Mesothelial cell of epicardium (in vitro differentiated cells): ENCODE measurements around the gene PFDN1. TPM values are rescaled to one million over a fixed set of nuclear protein-coding genes. Genes with fewer than 3 reads are reported as not detected.

Experiments
- DNase-seq, 2 experiments: peaks; one replicate each; pipeline ENCODE4 v3.0.0; 2021; ENCODE audit warnings: low spot score in 2 of 2; ENCODE audit not compliant: unreplicated experiment in 2 of 2
- H3K27ac Mint-ChIP-seq: 2 replicates; pipeline ENCODE4 v1.8.0; 2021; ENCODE audit warnings: mixed read lengths
- H3K27me3 Mint-ChIP-seq: 2 replicates; pipeline ENCODE4 v1.8.0; 2021; ENCODE audit warnings: low read depth, mixed read lengths
- H3K36me3 Mint-ChIP-seq: 2 replicates; pipeline ENCODE4 v1.8.0; 2021; ENCODE audit warnings: mixed read lengths
- H3K4me1 Mint-ChIP-seq: 2 replicates; pipeline ENCODE4 v1.8.0; 2021; ENCODE audit warnings: mixed read lengths
- H3K4me3 Mint-ChIP-seq: 2 replicates; pipeline ENCODE4 v1.8.0; 2021; ENCODE audit warnings: mild to moderate bottlenecking, moderate library complexity, mixed read lengths
- H3K9me3 Mint-ChIP-seq: 2 replicates; pipeline ENCODE4 v1.8.0; 2021; ENCODE audit warnings: mixed read lengths
- CTCF ChIP-seq: fragments of 200-600 bp; sonication (generic); IDR thresholded peaks from one replicate; pipeline ENCODE4 v1.5.0; 2021; ENCODE audit warnings: antibody characterized with exemption; ENCODE audit not compliant: unreplicated experiment
- total RNA-seq: library from RNA; stranded (reverse); gene quantifications from 3 replicates; pipeline ENCODE4 v1.2.1, GENCODE V29; 2021

PFDN1 gene
- total RNA-seq, 1 donor from 2014 or later, result 57.2 TPM

DNA sequence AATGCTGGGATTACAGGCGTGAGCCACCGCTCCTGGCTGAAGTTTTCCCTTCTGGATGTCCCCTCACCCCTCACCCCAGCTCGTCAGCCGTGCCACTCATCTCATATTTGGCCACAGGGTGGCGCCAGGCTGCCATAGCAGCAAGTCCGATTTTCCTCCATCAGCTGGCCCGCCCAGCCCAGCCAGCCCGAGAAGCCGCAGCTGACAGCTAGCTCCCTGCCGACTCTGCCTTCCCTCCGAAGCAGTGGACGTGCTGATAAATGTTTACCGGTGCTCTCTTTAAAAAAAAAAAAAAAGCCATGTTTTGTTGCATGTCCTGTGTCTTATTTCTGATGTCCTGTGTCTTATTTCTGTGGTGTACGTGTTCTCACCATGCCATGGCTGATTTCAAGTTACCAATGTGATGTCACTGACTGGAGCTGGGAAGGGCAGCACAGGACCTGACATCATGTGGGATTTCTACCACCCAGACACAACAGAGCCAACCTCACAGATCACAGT is 58.3 kb downstream of the PFDN1 start:
- peaks cover 30% of the 10 kb centered on the region for H3K4me1 Mint-ChIP-seq
- H3K27me3 Mint-ChIP-seq, result no peaks in the 10 kb centered on the region
- H3K9me3 Mint-ChIP-seq, result no peaks in the 10 kb centered on the region
- DNase-seq, result peak; percentile 83 to 89
- H3K4me3 Mint-ChIP-seq, result no peak overlapping the region
- TF ChIP-seq CTCF, result peak; percentile 88
- peaks cover 5% of the 10 kb centered on the region for H3K36me3 Mint-ChIP-seq
- peak overlapping the region; percentile 89 for H3K27ac Mint-ChIP-seq

DNA sequence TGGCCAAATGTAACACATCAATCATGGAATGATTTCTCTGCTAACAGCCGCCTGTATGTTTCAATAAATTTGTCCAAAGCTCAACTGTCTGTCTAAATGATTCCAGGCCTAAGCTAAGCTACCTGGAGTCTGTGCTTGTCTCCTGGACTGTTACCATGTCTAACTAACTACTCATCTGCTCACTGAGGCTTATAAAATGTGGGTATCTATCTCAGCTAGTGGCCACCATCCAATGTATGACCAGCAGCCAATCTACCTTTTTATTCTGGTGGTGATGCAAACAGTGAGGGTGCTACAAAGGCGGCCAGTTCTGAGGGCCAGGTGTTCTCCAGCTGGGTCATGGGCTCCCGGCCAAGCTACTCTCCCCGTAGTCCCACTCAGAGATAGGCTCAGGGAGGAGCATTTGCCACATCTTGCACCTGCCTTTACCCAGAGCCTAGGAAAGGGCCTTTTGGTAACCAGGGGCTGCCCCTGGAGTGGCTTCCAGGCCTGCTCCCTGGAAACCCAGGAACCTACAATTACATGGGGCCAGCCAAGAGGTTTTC is 59.1 kb downstream of the PFDN1 start:
- peak overlapping the region; percentile 16 for H3K27ac Mint-ChIP-seq
- no peak overlapping the region for H3K4me3 Mint-ChIP-seq
- H3K9me3 Mint-ChIP-seq, result no peaks in the 10 kb centered on the region
- H3K27me3 Mint-ChIP-seq, result no peaks in the 10 kb centered on the region
- TF ChIP-seq CTCF, result no peak
- peaks cover 30% of the 10 kb centered on the region for H3K4me1 Mint-ChIP-seq
- DNase-seq, result no peak
- H3K36me3 Mint-ChIP-seq, result peaks cover 5% of the 10 kb centered on the region

- no peak overlapping the region for H3K27ac Mint-ChIP-seq
- H3K9me3 Mint-ChIP-seq, result no peaks in the 10 kb centered on the region
- no peaks in the 10 kb centered on the region for H3K27me3 Mint-ChIP-seq
- H3K36me3 Mint-ChIP-seq, result peaks cover 5% of the 10 kb centered on the region
- TF ChIP-seq CTCF, result no peak
- no peak overlapping the region for H3K4me3 Mint-ChIP-seq
- DNase-seq, result no peak
- H3K4me1 Mint-ChIP-seq, result peaks cover 30% of the 10 kb centered on the region
Observed at GRCh38 chr5:140242890-140243585, 59.9 kb downstream of the PFDN1 start.

GRCh38 chr5:140242099-140242498 is 60.8 kb downstream of the PFDN1 start:
- H3K4me3 Mint-ChIP-seq, result no peak overlapping the region
- no peaks in the 10 kb centered on the region for H3K9me3 Mint-ChIP-seq
- H3K4me1 Mint-ChIP-seq, result peaks cover 30% of the 10 kb centered on the region
- H3K36me3 Mint-ChIP-seq, result peaks cover 5% of the 10 kb centered on the region
- no peaks in the 10 kb centered on the region for H3K27me3 Mint-ChIP-seq
- H3K27ac Mint-ChIP-seq, result peak overlapping the region; percentile 92
- DNase-seq, result no peak
- no peak for TF ChIP-seq CTCF

- H3K27ac Mint-ChIP-seq, result peak overlapping the region; percentile 92
- TF ChIP-seq CTCF, result no peak
- peaks cover 26% of the 10 kb centered on the region for H3K4me1 Mint-ChIP-seq
- H3K4me3 Mint-ChIP-seq, result no peak overlapping the region
- peak; percentile 62 to 78 for DNase-seq
- no peaks in the 10 kb centered on the region for H3K27me3 Mint-ChIP-seq
- peaks cover 5% of the 10 kb centered on the region for H3K36me3 Mint-ChIP-seq
- no peaks in the 10 kb centered on the region for H3K9me3 Mint-ChIP-seq
Observed at GRCh38 chr5:140240987-140241706, 61.8 kb downstream of the PFDN1 start.
